SKM-1 (cell line): ENCODE measurements around the gene CRAMP1.
"Not testable (repeated sequence)": the region's sequence is repeated elsewhere in the genome, so short reads cannot be mapped to it uniquely, and the experiment has no call there.

Experiments used
- DNase-seq: peaks from one replicate; lab custom pipeline; 2025; ENCODE audit not compliant: unreplicated experiment; lab: John Stamatoyannopoulos, UW

CRAMP1 gene

GRCh38 chr16:1595511-1595910 lies 16.6 kb upstream of the CRAMP1 start:
- not testable (repeated sequence) for DNase-seq

- DNase-seq: no peak
Observed at GRCh38 chr16:1596516-1596915, 15.6 kb upstream of the CRAMP1 start.

GRCh38 chr16:1597154-1597553 lies 15.0 kb upstream of the CRAMP1 start:
- no peak for DNase-seq

- no peak for DNase-seq
Observed at GRCh38 chr16:1601031-1601430, 11.1 kb upstream of the CRAMP1 start.

GRCh38 chr16:1601489-1601888 lies 10.7 kb upstream of the CRAMP1 start:
- no peak for DNase-seq

GRCh38 chr16:1602285-1602684 lies 9.9 kb upstream of the CRAMP1 start:
- DNase-seq: no peak

- DNase-seq: no peak
Observed at GRCh38 chr16:1606774-1607173, 5.4 kb upstream of the CRAMP1 start.

GRCh38 chr16:1607971-1608370 lies 4.2 kb upstream of the CRAMP1 start:
- DNase-seq: no peak

GRCh38 chr16:1610071-1610898 lies 1.9 kb upstream of the CRAMP1 start:
- DNase-seq: peak; percentile 84

- no peak for DNase-seq
Observed at GRCh38 chr16:1610899-1611632, 1.1 kb upstream of the CRAMP1 start.

- DNase-seq: no peak
Observed at GRCh38 chr16:1613211-1613622, 1.1 kb downstream of the CRAMP1 start.

- no peak for DNase-seq
Observed at GRCh38 chr16:1613728-1614455, 1.7 kb downstream of the CRAMP1 start.

- DNase-seq: no peak
Observed at GRCh38 chr16:1614456-1615102, 2.4 kb downstream of the CRAMP1 start.

GRCh38 chr16:1615761-1616160 lies 3.6 kb downstream of the CRAMP1 start:
- no peak for DNase-seq

GRCh38 chr16:1619976-1620375 lies 7.8 kb downstream of the CRAMP1 start:
- no peak for DNase-seq

GRCh38 chr16:1620391-1620790 lies 8.2 kb downstream of the CRAMP1 start:
- DNase-seq: no peak

GRCh38 chr16:1621851-1622250 lies 9.7 kb downstream of the CRAMP1 start:
- DNase-seq: no peak

GRCh38 chr16:1626327-1626726 lies 14.2 kb downstream of the CRAMP1 start:
- no peak for DNase-seq

GRCh38 chr16:1626776-1627175 lies 14.6 kb downstream of the CRAMP1 start:
- DNase-seq: no peak

- DNase-seq: no peak
Observed at GRCh38 chr16:1630450-1631213, 18.5 kb downstream of the CRAMP1 start.
